Activated CD4-positive, alpha-beta T cell treated with anti-CD3 and anti-CD28 coated beads, Interleukin-2, amount 50 U/mL, for 24 hours (primary cell): ENCODE measurements around the gene PDCD1LG2.
"Not testable (repeated sequence)": the region's sequence is repeated elsewhere in the genome, so short reads cannot be mapped to it uniquely, and the experiment has no call there.

ENCODE experiments used
- DNase-seq, 2 donors: peaks; one replicate each; pipeline ENCODE4 v3.0.0-alpha.2; 2020; ENCODE audit warnings: low read depth in 1 of 2, low spot score in 1 of 2

The PDCD1LG2 gene

DNA sequence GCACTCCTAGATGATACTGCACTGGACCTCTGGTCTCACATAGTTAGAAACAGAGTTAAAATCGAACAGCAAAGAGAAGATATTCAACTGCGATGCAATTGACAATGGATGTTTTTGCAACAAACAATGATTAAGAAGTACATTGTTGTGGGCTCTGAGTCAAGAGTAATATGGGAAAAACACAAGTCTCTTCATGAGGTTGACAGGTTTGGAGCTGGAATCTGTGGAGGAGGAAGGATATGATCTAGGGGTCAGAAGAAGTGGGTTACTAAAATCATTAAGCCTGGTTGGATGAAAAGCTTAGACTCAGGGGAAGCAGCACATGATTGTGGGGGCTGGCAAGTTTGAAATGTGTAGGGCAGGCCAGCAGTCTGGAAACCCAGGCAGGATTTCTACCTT lies 53.1 kb downstream of the PDCD1LG2 start:
- no peak for DNase-seq

DNA sequence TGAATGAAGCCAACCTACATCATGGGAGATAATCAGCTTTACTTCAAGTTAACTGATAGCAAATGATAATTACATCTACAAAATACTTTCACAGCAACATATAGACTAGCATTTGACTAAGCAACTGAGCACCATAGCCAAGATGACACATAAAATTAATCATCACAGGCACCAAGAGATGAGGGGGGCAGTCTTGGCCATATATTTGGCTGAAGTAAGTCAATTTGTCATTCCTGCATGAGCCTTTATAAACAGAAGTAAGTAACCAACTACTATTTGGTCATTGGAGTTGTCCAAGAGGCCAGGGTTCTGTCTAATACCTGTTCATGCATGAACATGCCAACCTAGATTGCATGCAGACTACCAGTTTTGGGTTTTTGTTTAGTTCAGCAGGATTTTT lies 53.6 kb downstream of the PDCD1LG2 start:
- DNase-seq: no peak

DNA sequence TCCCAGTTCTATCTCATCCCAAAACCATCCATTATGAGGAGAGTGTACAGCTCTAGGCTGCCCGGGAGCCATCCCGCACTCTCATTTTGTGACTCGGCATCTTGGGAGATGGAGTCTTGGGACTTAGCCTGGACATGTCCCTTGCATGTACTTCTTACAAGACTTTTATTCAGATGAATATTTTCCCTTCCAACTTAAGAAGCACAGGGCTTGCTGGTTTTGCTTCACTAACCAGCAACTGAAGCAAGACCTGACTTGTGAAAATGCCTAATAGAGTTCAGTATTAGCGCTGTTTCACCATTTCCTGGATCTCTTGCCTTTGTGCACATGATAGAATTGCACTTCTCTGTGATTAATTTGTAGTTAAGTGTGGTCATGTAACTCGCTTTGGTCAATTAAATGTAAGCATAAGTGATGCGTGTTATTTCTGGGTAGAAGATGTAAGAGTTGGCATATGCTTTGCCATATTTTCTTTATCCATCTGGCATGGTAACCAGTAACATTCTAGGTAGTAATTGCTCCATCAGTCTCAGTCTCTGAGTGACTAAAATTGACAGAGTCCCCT lies 55.8 kb downstream of the PDCD1LG2 start:
- DNase-seq: no peak

DNA sequence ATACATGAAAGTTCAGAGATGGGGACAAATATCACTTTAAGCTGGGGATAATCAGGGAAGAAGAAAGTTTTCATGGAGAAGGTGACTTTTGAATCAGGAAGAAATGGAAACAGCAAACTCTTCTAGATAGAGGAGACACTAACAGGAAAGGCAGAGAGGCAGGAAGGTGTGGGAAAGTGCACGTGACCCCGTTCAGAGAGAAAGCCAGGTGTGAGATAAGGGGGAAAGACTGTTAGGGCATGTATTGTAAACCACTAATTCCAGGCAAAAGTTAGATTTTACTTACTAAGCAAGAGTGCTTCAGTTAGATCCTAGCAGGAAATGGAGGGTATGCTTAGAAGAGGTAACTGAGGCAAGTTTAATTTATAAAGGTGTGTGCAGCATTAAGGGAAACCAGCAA lies 58.5 kb downstream of the PDCD1LG2 start:
- DNase-seq: no peak

DNA sequence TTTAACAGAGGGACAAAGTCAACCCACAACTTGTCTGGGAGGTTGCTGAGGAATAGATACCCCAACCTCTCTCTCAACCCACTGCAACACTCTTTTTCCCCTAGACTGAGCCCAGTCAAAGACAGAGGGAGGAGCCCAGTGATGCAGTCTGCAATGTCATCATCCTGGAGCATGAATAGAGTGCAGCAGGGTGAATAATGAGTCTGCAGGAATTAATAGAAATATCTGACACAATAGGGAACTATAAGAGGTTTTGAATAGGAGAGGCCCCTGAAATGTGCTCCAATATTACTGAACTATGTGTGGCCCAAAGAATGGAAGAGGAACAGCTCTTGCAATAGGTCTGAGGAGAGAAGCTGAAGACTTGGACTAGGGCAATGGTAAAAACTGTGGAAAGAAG lies 59.1 kb downstream of the PDCD1LG2 start:
- DNase-seq: no peak

DNA sequence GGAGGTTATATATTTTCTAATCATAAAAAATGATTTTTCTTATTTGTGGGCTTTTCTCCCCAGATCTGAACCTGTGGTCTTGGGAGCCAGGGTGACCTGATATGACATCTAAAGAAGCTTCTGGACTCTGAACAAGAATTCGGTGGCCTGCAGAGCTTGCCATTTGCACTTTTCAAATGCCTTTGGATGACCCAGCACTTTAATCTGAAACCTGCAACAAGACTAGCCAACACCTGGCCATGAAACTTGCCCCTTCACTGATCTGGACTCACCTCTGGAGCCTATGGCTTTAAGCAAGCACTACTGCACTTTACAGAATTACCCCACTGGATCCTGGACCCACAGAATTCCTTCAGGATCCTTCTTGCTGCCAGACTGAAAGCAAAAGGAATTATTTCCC lies 59.6 kb downstream of the PDCD1LG2 start:
- DNase-seq: no peak

DNA sequence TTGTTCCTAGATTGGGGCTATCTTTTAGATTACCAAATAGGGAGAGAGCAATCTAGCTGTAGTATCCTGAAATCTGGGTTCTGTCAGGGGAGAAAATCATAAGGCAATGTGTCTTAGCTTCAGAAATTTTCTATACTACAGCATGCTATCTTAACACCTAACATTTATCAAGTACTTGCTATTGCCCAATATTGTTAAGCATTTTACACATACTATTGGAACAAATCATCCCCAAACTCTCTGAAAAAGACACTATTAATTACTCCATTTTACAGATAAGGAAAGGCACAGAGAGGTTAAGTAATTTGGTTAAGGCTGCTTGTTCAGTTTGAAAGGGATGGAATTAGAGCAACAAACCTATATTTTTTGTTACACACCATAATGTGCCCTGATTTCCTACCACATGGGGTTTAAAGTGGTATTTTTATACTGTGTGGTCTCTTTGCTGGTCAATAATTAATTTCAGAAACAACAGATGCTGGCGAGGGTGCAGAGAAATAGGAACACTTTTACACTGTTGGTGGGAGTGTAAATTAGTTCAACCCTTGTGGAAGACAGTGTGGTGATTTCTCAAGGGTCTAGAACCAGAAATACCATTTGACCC lies 61.4 kb downstream of the PDCD1LG2 start:
- DNase-seq: no peak

DNA sequence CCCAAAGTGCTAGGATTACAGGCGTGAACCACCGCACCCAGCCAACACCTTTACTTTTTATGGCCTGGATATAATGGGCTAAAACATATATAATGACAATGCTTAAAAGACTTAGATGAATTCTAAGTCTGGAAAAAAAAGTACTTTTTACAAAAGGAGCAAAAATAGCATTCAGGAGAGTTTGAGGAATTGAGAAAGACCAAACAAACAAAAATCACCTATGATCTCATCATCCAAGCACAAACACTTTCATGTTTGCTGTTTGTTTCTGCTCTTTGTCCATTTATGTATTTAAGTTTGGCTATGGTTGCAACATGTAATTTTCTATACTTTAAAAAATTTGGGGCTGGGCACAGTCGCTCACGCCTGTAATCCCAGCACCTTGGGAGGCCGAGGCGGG lies 63.8 kb downstream of the PDCD1LG2 start:
- DNase-seq: no peak

DNA sequence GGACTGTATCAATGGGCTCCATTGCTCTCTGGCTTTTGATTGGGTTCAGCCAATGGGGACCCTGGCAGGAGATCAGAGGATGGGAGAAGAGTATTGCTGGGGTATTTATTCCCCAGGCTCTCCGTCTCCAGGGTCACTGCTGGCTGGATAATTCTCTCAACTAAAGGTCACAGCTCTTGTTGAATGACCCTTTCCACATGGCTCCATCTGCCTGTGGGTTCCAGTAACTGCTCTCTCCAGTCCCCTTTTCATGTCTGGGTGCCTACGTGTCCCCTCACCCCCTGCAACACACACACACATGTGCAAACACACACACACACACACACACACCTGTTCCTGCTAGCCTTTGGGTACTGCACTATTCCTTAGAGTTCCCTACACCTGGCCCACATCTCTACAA lies 64.7 kb downstream of the PDCD1LG2 start:
- no peak for DNase-seq

DNA sequence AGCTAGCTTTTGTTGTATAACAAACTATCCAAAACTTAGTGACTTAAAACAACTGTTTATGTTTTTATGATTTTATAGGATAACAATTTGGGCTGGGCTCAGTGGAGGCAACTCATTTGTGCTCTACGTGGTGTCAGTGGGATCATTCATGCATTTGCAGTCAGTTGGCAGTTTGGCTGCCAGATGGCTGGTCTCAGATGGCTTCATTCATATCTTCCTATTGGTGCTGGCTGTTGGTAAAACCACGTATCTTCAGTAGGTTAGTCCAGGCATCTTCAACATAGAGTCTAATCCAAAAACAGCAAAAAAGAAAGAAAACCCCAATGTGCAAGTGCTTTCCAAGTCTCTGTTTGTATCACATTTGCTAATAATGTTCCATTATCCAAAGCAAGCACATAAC lies 66.9 kb downstream of the PDCD1LG2 start:
- no peak for DNase-seq

DNA sequence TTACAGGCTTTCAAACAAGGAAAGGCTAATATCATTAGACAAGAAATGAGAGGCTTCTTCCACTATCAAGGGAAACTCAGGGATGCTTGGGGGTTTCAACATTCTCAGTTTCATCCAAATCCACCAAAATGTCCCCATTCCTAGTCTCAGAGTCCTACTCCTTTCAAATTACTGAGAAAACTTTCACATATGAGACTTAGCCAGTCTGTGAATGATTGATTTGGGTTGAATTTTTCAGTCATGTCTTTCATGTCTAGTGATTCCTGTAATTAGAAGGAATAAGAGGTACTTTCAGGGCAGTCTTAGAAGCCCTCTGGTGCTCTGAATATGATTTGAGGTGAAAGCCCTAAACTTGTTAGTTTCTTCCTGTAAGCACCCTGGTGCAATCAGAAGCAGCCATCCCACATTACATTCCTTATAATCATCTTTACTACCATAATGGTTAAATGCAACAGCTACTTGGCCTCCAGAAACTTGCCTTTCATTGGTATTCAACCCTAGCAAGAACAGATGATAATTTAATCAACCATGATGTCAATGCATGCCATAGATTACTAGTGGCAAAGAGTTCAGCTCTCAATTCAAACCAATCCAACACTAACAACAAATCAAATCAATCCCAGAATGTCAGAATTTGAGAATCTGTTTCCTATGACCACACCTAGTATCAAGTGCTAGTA lies 67.8 kb downstream of the PDCD1LG2 start:
- DNase-seq: no peak

DNA sequence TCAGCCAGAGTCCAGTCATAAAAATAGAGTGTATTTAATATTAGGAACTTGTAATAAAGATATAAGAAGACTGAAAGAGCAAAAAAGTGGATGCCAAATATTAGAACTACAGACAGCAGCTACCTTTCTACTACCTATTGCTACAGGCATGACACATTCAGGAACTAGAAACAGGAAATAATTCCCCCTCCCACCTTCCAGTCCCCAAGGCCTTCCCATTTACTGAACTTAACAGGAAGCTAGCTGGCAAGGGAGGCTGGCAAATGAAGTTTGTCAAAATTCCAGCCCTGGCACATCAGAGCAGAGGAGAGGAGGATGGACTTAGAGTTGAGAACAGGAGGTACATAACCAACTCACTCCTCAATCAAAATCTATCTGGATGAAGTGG lies 68.4 kb downstream of the PDCD1LG2 start:
- no peak for DNase-seq

DNA sequence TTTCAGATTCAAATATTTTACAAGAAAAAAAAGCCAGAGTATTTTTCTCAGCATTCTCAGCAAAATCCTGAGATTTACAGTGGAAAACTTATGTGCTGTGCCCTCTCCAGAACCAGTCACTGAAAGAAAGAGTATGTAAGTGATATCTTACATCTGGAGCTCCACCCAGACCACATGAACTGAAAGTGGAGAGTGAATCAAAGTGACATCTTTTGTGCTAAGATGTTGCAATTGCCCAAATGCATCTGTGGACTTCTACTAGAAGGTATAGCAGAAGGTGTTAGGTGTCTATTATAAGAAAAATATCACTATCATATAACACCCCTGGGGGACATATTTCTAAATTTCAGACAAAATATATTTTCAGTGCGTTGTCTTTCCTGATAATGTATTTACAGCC lies 69.5 kb downstream of the PDCD1LG2 start:
- DNase-seq: no peak

DNA sequence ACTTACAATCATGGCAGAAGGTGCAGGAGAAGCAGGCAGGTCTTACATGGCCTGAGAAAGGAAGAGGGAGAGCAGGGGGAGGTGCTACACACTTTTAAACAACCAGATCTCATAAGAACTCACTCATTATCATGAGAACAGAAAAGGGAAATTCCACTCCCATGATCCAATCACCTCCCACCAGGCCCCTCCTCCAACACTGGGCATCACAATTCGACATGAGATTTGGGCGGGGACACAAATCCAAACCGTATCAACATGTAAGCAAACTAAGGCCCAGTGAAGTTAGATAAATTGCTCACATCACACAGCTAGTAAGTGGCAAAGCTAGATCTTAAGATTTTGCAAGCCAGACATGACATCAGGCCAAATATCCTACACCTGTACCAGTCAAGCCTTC lies 70.3 kb downstream of the PDCD1LG2 start:
- DNase-seq: no peak

DNA sequence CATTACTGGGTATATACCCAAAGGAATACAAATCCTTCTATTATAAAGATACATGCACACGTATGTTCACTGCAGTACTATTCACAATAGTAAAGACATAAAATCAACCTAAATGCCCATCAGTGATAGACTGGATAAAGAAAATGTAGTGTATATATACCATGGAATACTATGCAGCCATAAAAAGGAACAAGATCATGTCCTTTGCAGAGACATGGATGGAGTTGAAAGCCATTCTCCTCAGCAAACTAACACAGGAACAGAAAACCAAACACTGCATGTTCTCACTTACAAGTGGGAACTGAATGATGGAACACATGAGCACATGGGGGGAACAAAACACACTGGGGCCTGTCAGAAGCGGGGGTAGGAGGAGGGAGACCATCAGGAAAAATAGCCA lies 71.4 kb downstream of the PDCD1LG2 start:
- DNase-seq: not testable (repeated sequence)

DNA sequence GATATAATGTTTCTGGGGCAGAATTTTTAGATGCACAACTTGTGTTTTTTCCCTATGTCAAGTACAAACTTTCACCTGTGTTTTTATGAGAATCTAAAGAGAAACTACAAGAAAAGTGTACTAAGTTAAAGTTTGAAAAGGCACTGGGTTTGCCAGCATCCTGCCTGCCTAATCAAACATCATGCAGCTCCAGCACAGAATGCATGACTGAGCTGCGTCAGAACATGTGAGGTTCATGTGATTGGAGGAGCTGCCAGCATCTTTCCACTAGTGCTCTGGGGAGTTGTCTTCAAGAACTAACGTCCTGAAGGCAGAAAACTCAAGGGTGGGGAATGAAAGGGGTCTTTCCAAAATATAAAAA lies 72.5 kb downstream of the PDCD1LG2 start:
- no peak for DNase-seq

DNA sequence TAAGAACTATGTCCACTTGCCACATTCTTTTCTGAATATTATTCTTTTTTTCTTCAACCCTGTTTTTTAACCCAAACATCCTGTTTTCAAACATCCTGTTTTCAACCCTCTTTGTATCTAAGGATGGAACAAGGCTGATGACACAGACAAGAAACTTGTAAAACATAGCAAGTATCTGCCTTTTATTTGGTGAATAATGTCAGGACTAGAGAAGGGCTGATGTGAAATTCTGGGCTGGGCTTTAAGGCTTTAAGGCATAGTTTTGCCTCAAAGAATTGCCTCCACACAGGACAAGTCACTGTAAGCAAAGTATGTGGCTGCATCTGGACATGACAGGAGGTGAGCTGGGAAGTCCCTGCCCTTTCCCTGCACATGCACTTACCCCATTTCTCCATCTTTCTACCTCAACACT lies 76.1 kb downstream of the PDCD1LG2 start:
- no peak for DNase-seq

DNA sequence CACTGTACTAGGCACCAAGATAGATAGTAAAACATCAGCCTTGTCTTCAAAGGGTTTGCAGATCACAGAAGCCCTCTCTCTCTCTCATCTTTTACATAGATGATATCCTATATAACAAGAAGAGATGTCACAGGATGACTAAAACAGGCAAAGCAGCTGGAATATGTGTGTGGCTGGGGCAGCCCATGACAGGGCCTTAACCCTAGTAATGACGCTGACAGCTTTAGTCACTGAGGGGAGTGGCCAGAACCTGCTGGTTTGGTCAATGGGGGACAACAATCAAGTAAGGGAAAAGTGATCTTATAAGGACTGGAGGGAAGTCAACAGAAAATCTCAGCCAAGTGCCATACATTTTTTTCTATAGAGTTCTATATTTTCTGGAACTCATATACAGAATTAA lies 76.7 kb downstream of the PDCD1LG2 start:
- no peak for DNase-seq

DNA sequence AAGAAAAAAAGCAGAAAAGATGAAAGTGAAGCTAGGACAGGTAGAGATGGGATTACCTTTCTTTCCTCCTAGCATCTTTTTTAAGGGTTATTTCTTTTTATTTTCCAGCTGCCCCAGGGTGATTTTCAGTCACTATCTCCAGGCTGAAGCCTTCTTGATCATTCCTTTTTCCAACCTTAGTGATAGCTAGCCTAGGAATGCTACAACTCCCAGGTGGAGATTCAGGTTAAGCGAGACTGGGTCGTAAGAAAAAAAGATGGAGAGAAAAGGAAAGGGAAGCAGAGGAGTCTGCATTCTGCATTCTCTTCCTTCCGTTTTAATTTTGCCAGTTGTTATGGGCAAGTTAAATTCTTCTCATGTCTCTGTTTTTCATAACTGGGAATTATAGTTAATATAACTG lies 81.9 kb downstream of the PDCD1LG2 start:
- DNase-seq: no peak

DNA sequence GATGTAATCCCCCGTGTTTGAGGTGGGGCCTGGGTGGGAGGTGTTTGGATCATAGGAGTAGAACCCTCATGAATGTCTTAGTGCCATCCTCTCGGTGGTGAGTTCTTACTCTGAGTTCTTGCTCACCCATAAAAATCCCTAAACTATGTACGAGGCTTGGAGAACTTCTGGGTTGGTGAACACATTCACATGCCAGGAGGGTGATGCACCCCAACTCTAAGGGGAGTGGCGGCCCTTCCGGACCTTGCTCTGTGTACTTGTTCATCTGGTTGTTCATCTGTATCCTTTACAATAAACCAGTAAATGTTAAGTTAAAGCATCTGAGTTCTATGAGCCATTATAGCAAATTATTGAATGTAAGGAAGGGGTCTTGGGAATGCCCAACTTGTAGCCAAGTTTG lies 82.6 kb downstream of the PDCD1LG2 start:
- no peak for DNase-seq

DNA sequence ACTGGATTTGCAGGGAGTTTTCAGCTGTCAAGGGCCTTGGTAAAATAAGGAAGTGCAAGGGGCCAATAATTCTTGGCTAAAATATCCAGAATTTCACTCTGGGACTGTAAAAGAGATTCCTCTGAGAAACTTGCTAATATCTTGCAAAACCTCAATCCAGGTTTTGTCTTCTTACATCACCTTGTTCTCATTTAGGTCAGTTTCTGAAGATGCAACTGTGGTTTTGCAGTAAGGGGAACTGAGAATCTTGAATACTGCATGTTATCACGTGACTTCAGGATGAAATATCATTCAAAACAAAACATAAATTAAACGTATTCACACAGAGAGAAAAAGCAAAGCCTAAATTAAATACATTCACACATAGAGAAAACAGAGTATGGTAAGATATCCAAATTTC lies 83.6 kb downstream of the PDCD1LG2 start:
- DNase-seq: no peak

DNA sequence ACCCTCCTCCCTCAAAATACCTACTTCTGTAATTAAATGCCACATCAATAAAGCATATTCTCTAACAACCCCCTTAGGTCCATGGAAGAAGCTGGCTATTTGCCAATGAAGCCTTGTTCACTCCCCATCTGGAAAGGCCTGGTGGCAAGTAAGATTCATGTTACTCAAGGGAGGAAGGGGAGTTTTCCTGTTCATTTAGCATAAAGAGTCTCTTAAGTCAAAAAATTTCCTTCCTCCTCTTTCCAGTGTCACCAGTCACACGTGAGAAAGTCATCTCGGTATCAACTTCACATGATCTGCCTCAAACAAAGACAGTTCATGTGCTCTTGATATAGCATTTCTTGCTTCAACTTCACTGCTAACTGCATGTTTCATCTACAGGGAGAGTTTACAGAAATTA lies 85.8 kb downstream of the PDCD1LG2 start:
- no peak for DNase-seq
